Activated CD8-positive, alpha-beta memory T cell treated with anti-CD3 and anti-CD28 coated beads, Interleukin-2, amount 10 ng/mL, durations not matched to agents 7 days and 5 days (primary cell): ENCODE measurements around the gene ADH5. TPM values are rescaled to one million over a fixed set of nuclear protein-coding genes. Genes with fewer than 3 reads are reported as not detected.

Source experiments
- ATAC-seq: fragments of 150-1000 bp; cut with Tn5 transposase; one replicate; pipeline ENCODE4 v1.10.0; 2021; ENCODE audit warnings: moderate library complexity
- CTCF ChIA-PET: fragments of 350-600 bp; sonication (Branson Sonifier 250); formaldehyde crosslinking; loops from one replicate; lab custom pipeline; 2021; ENCODE audit warnings: antibody characterized with exemption; lab: Charles Lee
- DNase-seq: peaks from one replicate; pipeline ENCODE4 v3.0.0-alpha.2; 2020
- H3K27ac Mint-ChIP-seq: one replicate; pipeline ENCODE4 v1.8.0; 2021; ENCODE audit warnings: mild to moderate bottlenecking, mixed read lengths
- H3K27me3 Mint-ChIP-seq: one replicate; pipeline ENCODE4 v1.8.0; 2021; ENCODE audit warnings: mixed read lengths
- H3K36me3 Mint-ChIP-seq: one replicate; pipeline ENCODE4 v1.8.0; 2021; ENCODE audit warnings: mild to moderate bottlenecking, mixed read lengths
- H3K4me1 Mint-ChIP-seq: one replicate; pipeline ENCODE4 v1.8.0; 2021; ENCODE audit warnings: mixed read lengths
- H3K4me3 Mint-ChIP-seq: one replicate; pipeline ENCODE4 v1.8.0; 2021; ENCODE audit warnings: mild to moderate bottlenecking, moderate library complexity, mixed read lengths
- H3K9me3 Mint-ChIP-seq: one replicate; pipeline ENCODE4 v1.8.0; 2022; ENCODE audit warnings: low read depth, mixed read lengths
- total RNA-seq, 2 experiments: library from RNA; stranded (reverse); gene quantifications; one replicate each; pipeline ENCODE4 v1.2.3, GENCODE V29; 2021

ADH5 gene
- total RNA-seq, 2 experiments from 2014 or later: 97.4 to 97.8 TPM

GRCh38 chr4:99021386-99021785, 67.2 kb downstream of the ADH5 start:
- Mint-ChIP-seq H3K27me3 (no peaks in the 10 kb centered on the region), H3K9me3 (peaks cover 18% of the 10 kb centered on the region), H3K4me3 (no peak overlapping the region), H3K27ac (no peak overlapping the region), H3K36me3 (peaks cover 51% of the 10 kb centered on the region), H3K4me1 (peaks cover 11% of the 10 kb centered on the region)
- ATAC-seq: no peak
- no peak for DNase-seq
- CTCF ChIA-PET: interaction anchor here (0.6 kb wide), 1 partner anchor 34 kb away, joined by 3 read pairs; no protein-coding TSS in a partner anchor

Other genes starting within 250 kb of the ADH5 start
- 100 to 1,000 TPM in 1 of 2 experiments, 10 to 100 TPM in 1; 92.1 to 122 TPM for gene EIF4E, start 159.7 kb downstream of the ADH5 start, total RNA-seq
- 10 to 100 TPM; 43.7 to 48.4 TPM for gene METAP1, start 93.1 kb downstream of the ADH5 start, total RNA-seq
- gene ADH4, start 55.5 kb upstream of the ADH5 start, total RNA-seq: not detected
- gene ADH6, start 130.5 kb upstream of the ADH5 start, total RNA-seq: not detected
- not detected for gene ADH1A, start 202.2 kb upstream of the ADH5 start, total RNA-seq
- not detected for gene ADH1B, start 232.6 kb upstream of the ADH5 start, total RNA-seq